SK-N-SH treated with all-trans-retinoic acid at 6 μM for 48 hours (cell line): ENCODE data around the gene NHLH2.

ENCODE experiments used
- ATAC-seq: fragments of 200-7000 bp; cut with Tn5 transposase; 3 replicates; pipeline ENCODE4 v1.9.1; 2020; ENCODE audit warnings: mild to moderate bottlenecking, moderate library complexity
- BACH2 ChIP-seq: fragments of 250-450 bp; sonication (Bioruptor Pico); IDR thresholded peaks from 2 replicates; pipeline ENCODE4 v1.9.0; 2021; ENCODE audit warnings: mild to moderate bottlenecking, borderline replicate concordance
- CSDC2 ChIP-seq: fragments of 250-450 bp; sonication (Bioruptor Pico); IDR thresholded peaks from 2 replicates; pipeline ENCODE4 v1.5.0; 2020; ENCODE audit warnings: mild to moderate bottlenecking, moderate library complexity
- ESRRG ChIP-seq: fragments of 250-450 bp; sonication (Bioruptor Pico); IDR thresholded peaks from 2 replicates; pipeline ENCODE4 v1.6.1; 2021; ENCODE audit warnings: mild to moderate bottlenecking
- GLIS3 ChIP-seq: fragments of 250-450 bp; sonication (Bioruptor Pico); IDR thresholded peaks from 2 replicates; pipeline ENCODE4 v1.5.0; 2020; ENCODE audit warnings: mild to moderate bottlenecking, moderate library complexity
- ISL1 ChIP-seq: fragments of 250-450 bp; sonication (Bioruptor Pico); IDR thresholded peaks from 2 replicates; pipeline ENCODE4 v2.1.2; 2022; ENCODE audit warnings: mild to moderate bottlenecking, moderate library complexity
- OSR1 ChIP-seq: fragments of 250-450 bp; sonication (Bioruptor Pico); IDR thresholded peaks from 2 replicates; pipeline ENCODE4 v1.8.0; 2022; ENCODE audit warnings: moderate library complexity, mild to moderate bottlenecking, inconsistent platforms
- POU6F1 ChIP-seq: fragments of 250-450 bp; sonication (Bioruptor Pico); IDR thresholded peaks from 2 replicates; pipeline ENCODE4 v1.8.0; 2021; ENCODE audit warnings: low read depth, mild to moderate bottlenecking, moderate library complexity, borderline replicate concordance
- PPARA ChIP-seq: fragments of 250-450 bp; sonication (Bioruptor Pico); IDR thresholded peaks from 2 replicates; pipeline ENCODE4 v1.5.0; 2020; ENCODE audit warnings: mild to moderate bottlenecking, borderline replicate concordance
- RARB ChIP-seq: fragments of 250-450 bp; sonication (Bioruptor Pico); IDR thresholded peaks from 2 replicates; pipeline ENCODE4 v1.8.0; 2021; ENCODE audit warnings: mild to moderate bottlenecking, moderate library complexity
- SNAI2 ChIP-seq: fragments of 250-450 bp; sonication (Bioruptor Pico); IDR thresholded peaks from 2 replicates; pipeline ENCODE4 v1.5.0; 2020; ENCODE audit warnings: mild to moderate bottlenecking, moderate library complexity
- TCF4 ChIP-seq: fragments of 250-450 bp; sonication (Bioruptor Pico); IDR thresholded peaks from 2 replicates; pipeline ENCODE4 v1.8.0; 2021; ENCODE audit warnings: mild to moderate bottlenecking, moderate library complexity, borderline replicate concordance
- TOX ChIP-seq: fragments of 250-450 bp; sonication (Bioruptor Pico); IDR thresholded peaks from 2 replicates; pipeline ENCODE4 v1.8.0; 2021; ENCODE audit warnings: mild to moderate bottlenecking, moderate library complexity, borderline replicate concordance
- TSHZ2 ChIP-seq: fragments of 250-450 bp; sonication (Bioruptor Pico); IDR thresholded peaks from 2 replicates; pipeline ENCODE4 v1.5.0; 2020; ENCODE audit warnings: mild to moderate bottlenecking, moderate library complexity
- ZC3H10 ChIP-seq: fragments of 250-450 bp; sonication (Bioruptor Pico); IDR thresholded peaks from 2 replicates; pipeline ENCODE4 v1.5.1; 2021; ENCODE audit warnings: mild to moderate bottlenecking, moderate library complexity
- ZFP3 ChIP-seq: fragments of 250-450 bp; sonication (Bioruptor Pico); IDR thresholded peaks from 2 replicates; pipeline ENCODE4 v1.5.0; 2020; ENCODE audit warnings: mild to moderate bottlenecking, moderate library complexity
- ZFP30 ChIP-seq: fragments of 450-650 bp; formaldehyde crosslinking; IDR thresholded peaks from 2 replicates; pipeline ENCODE4 v1.5.0; 2022; ENCODE audit warnings: mild to moderate bottlenecking, moderate library complexity
- ZNF565 ChIP-seq: fragments of 450-650 bp; formaldehyde crosslinking; conservative IDR thresholded peaks from 2 replicates; pipeline ENCODE4 v1.5.0; 2020; ENCODE audit warnings: low read depth, mild to moderate bottlenecking, moderate library complexity
- ZNF70 ChIP-seq: fragments of 450-650 bp; formaldehyde crosslinking; IDR thresholded peaks from 2 replicates; pipeline ENCODE4 v1.5.0; 2020; ENCODE audit warnings: mild to moderate bottlenecking, moderate library complexity
- ZNF8 ChIP-seq: fragments of 450-650 bp; formaldehyde crosslinking; IDR thresholded peaks from 2 replicates; pipeline ENCODE4 v1.5.0; 2020; ENCODE audit warnings: mild to moderate bottlenecking, moderate library complexity
- TF ChIP-seq, protein P1 (sequence below): fragments of 250-450 bp; sonication (Bioruptor Pico); IDR thresholded peaks from 2 replicates; pipeline ENCODE4 v1.8.0; 2020; ENCODE audit warnings: mild to moderate bottlenecking, moderate library complexity, borderline replicate concordance
- TF ChIP-seq, protein P2 (sequence below): fragments of 250-450 bp; sonication (Bioruptor Pico); IDR thresholded peaks from 2 replicates; pipeline ENCODE4 v1.5.1; 2020; ENCODE audit warnings: low read depth, mild to moderate bottlenecking, moderate library complexity

The NHLH2 gene

DNA sequence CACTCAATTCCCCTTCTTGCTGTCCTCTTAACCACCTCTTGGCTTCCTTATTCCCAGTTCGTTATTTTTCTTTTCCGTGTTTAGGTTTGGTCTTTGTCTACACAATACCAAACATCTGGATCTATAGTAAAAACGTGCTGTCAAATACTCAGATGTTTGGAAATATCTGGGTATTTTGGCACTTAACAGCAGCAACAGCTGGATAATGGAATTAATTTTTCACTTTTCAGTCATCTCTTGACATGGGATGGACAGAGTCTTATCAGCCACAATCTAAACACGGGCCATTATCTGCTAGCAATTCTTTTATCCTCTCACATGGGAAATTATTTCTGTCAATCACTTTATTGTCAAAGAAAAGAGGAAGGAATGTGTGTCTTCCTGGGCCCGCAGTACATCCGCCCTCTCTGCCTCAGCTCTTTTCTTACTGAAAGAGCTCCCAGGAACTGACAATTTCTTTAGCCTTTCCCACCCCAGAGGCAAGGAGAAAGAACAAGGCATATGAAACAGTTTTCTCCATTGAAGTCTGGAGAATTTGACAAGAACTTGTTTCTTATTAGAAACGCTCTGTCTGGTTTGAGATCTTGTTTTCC lies 13.4 kb downstream of the NHLH2 start (continued):
- TF ChIP-seq POU6F1 (CRISPR knock-in tag) = no peak
- TF ChIP-seq ESRRG (CRISPR knock-in tag) = no peak
- no peak for TF ChIP-seq TCF4 (CRISPR knock-in tag)
- TF ChIP-seq, all 23 proteins: peak for 0

- ATAC-seq = no peak
- TF ChIP-seq ISL1 (CRISPR knock-in tag) (no peak), POU6F1 (CRISPR knock-in tag) (no peak), ZNF70 (no peak), TSHZ2 (no peak), CSDC2 (CRISPR knock-in tag) (no peak), BACH2 (CRISPR knock-in tag) (no peak), TOX (CRISPR knock-in tag) (no peak), RARB (CRISPR knock-in tag) (no peak), ZNF565 (CRISPR knock-in tag) (no peak), OSR1 (CRISPR knock-in tag) (no peak), ZC3H10 (CRISPR knock-in tag) (no peak), PPARA (CRISPR knock-in tag) (no peak), ZNF8 (CRISPR knock-in tag) (no peak), TCF4 (CRISPR knock-in tag) (no peak), ZFP3 (no peak), ZFP30 (CRISPR knock-in tag) (no peak)
- TF ChIP-seq, protein P1, sequence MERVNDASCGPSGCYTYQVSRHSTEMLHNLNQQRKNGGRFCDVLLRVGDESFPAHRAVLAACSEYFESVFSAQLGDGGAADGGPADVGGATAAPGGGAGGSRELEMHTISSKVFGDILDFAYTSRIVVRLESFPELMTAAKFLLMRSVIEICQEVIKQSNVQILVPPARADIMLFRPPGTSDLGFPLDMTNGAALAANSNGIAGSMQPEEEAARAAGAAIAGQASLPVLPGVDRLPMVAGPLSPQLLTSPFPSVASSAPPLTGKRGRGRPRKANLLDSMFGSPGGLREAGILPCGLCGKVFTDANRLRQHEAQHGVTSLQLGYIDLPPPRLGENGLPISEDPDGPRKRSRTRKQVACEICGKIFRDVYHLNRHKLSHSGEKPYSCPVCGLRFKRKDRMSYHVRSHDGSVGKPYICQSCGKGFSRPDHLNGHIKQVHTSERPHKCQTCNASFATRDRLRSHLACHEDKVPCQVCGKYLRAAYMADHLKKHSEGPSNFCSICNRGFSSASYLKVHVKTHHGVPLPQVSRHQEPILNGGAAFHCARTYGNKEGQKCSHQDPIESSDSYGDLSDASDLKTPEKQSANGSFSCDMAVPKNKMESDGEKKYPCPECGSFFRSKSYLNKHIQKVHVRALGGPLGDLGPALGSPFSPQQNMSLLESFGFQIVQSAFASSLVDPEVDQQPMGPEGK (CRISPR knock-in tag) = no peak
- TF ChIP-seq, protein P2, sequence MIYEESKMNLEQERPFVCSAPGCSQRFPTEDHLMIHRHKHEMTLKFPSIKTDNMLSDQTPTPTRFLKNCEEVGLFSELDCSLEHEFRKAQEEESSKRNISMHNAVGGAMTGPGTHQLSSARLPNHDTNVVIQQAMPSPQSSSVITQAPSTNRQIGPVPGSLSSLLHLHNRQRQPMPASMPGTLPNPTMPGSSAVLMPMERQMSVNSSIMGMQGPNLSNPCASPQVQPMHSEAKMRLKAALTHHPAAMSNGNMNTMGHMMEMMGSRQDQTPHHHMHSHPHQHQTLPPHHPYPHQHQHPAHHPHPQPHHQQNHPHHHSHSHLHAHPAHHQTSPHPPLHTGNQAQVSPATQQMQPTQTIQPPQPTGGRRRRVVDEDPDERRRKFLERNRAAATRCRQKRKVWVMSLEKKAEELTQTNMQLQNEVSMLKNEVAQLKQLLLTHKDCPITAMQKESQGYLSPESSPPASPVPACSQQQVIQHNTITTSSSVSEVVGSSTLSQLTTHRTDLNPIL (CRISPR knock-in tag) = no peak
These were observed 14.3 kb downstream of the NHLH2 start for GRCh38 chr1:115826628-115827027.

GRCh38 chr1:115822117-115822516 lies 18.8 kb downstream of the NHLH2 start:
- no peak for ATAC-seq
- TF ChIP-seq TOX (CRISPR knock-in tag) = no peak
- TF ChIP-seq SNAI2 (CRISPR knock-in tag) = no peak
- TF ChIP-seq ZNF8 (CRISPR knock-in tag) = no peak
- TF ChIP-seq ESRRG (CRISPR knock-in tag) = no peak
- no peak for TF ChIP-seq OSR1 (CRISPR knock-in tag)
- TF ChIP-seq, protein P1 (CRISPR knock-in tag) = no peak
- no peak for TF ChIP-seq GLIS3 (CRISPR knock-in tag)
- no peak for TF ChIP-seq CSDC2 (CRISPR knock-in tag)
- TF ChIP-seq ZNF565 (CRISPR knock-in tag) = no peak
- TF ChIP-seq TSHZ2 = no peak
- TF ChIP-seq POU6F1 (CRISPR knock-in tag) = no peak
- TF ChIP-seq RARB (CRISPR knock-in tag) = no peak
- no peak for TF ChIP-seq PPARA (CRISPR knock-in tag)
